ENCODE results near the gene ARFGEF2. TPM values are rescaled to one million over a fixed set of nuclear protein-coding genes. Genes with fewer than 3 reads are reported as not detected.

ARFGEF2 gene
- total RNA-seq, 1 experiment from 2014 or later: 20.9 TPM

DNA sequence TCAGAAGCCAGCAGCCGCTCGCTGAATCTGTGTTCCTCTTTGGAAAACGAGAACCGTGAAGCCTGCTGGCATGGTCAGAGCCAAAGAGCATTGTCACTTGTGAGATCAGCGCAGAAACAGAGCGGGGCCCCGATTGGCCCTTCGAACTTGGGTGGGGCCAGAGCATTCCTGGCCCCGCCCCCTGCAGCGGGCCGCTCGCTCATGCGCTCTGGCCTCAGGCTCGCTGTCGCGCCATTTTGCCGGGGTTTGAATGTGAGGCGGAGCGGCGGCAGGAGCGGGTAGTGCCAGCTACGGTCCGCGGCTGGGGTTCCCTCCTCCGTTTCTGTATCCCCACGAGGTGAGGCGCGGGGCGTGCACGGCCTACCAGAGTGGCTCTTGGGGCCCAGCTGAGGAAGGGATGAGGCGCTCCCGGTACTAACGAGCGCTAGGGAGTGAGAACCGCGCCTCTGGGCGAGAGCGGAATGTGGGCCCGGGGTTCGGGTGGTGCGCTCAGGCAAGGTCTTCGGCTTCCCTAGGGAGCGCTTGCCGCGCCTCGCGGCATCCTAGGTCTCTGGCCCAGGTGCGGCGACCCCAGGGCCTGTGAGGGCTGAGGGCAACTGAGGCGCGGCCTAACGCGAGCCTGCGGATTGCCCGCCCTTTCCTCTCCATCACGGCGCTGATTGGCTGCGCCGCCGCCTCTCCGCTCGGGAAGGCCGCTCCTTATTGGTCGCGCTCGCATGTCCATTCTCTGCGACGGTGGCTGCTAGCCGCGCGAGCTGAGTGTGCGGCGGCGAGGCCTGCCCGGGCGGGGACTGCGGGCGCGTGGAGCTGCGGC lies 124.8 kb downstream of the ARFGEF2 start, which contains the start of gene CSE1L (continued):
- TF ChIP-seq, protein P1, sequence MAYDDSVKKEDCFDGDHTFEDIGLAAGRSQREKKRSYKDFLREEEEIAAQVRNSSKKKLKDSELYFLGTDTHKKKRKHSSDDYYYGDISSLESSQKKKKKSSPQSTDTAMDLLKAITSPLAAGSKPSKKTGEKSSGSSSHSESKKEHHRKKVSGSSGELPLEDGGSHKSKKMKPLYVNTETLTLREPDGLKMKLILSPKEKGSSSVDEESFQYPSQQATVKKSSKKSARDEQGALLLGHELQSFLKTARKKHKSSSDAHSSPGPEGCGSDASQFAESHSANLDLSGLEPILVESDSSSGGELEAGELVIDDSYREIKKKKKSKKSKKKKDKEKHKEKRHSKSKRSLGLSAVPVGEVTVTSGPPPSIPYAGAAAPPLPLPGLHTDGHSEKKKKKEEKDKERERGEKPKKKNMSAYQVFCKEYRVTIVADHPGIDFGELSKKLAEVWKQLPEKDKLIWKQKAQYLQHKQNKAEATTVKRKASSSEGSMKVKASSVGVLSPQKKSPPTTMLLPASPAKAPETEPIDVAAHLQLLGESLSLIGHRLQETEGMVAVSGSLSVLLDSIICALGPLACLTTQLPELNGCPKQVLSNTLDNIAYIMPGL (CRISPR knock-in tag; IDR thresholded peaks at IDR 0.05): no peak; the same call in 1 of the 2 replicates
- no peak for TF ChIP-seq ZNF425 (CRISPR knock-in tag; conservative IDR thresholded peaks at IDR 0.05)
- no peak for TF ChIP-seq FOXJ3 (CRISPR knock-in tag; IDR thresholded peaks at IDR 0.05; ENCODE audit: borderline replicate concordance)
- TF ChIP-seq, protein P2, sequence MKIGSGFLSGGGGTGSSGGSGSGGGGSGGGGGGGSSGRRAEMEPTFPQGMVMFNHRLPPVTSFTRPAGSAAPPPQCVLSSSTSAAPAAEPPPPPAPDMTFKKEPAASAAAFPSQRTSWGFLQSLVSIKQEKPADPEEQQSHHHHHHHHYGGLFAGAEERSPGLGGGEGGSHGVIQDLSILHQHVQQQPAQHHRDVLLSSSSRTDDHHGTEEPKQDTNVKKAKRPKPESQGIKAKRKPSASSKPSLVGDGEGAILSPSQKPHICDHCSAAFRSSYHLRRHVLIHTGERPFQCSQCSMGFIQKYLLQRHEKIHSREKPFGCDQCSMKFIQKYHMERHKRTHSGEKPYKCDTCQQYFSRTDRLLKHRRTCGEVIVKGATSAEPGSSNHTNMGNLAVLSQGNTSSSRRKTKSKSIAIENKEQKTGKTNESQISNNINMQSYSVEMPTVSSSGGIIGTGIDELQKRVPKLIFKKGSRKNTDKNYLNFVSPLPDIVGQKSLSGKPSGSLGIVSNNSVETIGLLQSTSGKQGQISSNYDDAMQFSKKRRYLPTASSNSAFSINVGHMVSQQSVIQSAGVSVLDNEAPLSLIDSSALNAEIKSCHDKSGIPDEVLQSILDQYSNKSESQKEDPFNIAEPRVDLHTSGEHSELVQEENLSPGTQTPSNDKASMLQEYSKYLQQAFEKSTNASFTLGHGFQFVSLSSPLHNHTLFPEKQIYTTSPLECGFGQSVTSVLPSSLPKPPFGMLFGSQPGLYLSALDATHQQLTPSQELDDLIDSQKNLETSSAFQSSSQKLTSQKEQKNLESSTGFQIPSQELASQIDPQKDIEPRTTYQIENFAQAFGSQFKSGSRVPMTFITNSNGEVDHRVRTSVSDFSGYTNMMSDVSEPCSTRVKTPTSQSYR (CRISPR knock-in tag; IDR thresholded peaks at IDR 0.05): no peak
- TF ChIP-seq, protein P3, sequence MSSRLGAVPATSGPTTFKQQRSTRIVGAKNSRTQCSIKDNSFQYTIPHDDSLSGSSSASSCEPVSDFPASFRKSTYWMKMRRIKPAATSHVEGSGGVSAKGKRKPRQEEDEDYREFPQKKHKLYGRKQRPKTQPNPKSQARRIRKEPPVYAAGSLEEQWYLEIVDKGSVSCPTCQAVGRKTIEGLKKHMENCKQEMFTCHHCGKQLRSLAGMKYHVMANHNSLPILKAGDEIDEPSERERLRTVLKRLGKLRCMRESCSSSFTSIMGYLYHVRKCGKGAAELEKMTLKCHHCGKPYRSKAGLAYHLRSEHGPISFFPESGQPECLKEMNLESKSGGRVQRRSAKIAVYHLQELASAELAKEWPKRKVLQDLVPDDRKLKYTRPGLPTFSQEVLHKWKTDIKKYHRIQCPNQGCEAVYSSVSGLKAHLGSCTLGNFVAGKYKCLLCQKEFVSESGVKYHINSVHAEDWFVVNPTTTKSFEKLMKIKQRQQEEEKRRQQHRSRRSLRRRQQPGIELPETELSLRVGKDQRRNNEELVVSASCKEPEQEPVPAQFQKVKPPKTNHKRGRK (CRISPR knock-in tag; IDR thresholded peaks at IDR 0.05; ENCODE audit: borderline replicate concordance): no peak
- TF ChIP-seq, protein P4, sequence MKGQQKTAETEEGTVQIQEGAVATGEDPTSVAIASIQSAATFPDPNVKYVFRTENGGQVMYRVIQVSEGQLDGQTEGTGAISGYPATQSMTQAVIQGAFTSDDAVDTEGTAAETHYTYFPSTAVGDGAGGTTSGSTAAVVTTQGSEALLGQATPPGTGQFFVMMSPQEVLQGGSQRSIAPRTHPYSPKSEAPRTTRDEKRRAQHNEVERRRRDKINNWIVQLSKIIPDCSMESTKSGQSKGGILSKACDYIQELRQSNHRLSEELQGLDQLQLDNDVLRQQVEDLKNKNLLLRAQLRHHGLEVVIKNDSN (CRISPR knock-in tag; IDR thresholded peaks at IDR 0.05): no peak; the same call in 1 of the 2 replicates
- 0 out of 2 replicates have a peak, but pooled peaks have one; percentile 47 for TF ChIP-seq NR1H2 (CRISPR knock-in tag; IDR thresholded peaks at IDR 0.05)
- TF ChIP-seq E2F4 (CRISPR knock-in tag; IDR thresholded peaks at IDR 0.05; ENCODE audit: borderline replicate concordance, low read depth): peak; percentile 78; the same call in 1 of the 2 replicates
- TF ChIP-seq ZNF219 (CRISPR knock-in tag; IDR thresholded peaks at IDR 0.05; ENCODE audit: borderline replicate concordance): peak; percentile 75; the same call in 1 of the 2 replicates
- TF ChIP-seq OVOL2 (CRISPR knock-in tag; IDR thresholded peaks at IDR 0.05; ENCODE audit: borderline replicate concordance): no peak
- TF ChIP-seq SMAD3 (CRISPR knock-in tag; IDR thresholded peaks at IDR 0.05; ENCODE audit: borderline replicate concordance): 0 out of 2 replicates have a peak, but pooled peaks have one; percentile 7
- no peak for TF ChIP-seq ZNF232 (CRISPR knock-in tag; IDR thresholded peaks at IDR 0.05)
- TF ChIP-seq PRRX2 (CRISPR knock-in tag; IDR thresholded peaks at IDR 0.05): no peak
- TF ChIP-seq SMAD4 (CRISPR knock-in tag; IDR thresholded peaks at IDR 0.05): no peak
- peak; percentile 20; the same call in 1 of the 2 replicates for TF ChIP-seq ZNF263 (CRISPR knock-in tag; IDR thresholded peaks at IDR 0.05; ENCODE audit: low read depth)
- 0 out of 2 replicates have a peak, but pooled peaks have one; percentile 30 for TF ChIP-seq ZNF121 (CRISPR knock-in tag; IDR thresholded peaks at IDR 0.05)
- peak; percentile 77 for TF ChIP-seq CREM (CRISPR knock-in tag; IDR thresholded peaks at IDR 0.05)
- peak; percentile 78; the same call in 1 of the 2 replicates for TF ChIP-seq JUN (CRISPR knock-in tag; IDR thresholded peaks at IDR 0.05)

Measured in WTC11 (cell line).